ENCODE measurements around the gene LTA.

LTA gene

GRCh38 chr6:31534521-31535040 lies 37.5 kb upstream of the LTA start:
- DNase-seq (ENCODE audit: low read depth): no peak
- TF ChIP-seq CTCF (IDR thresholded peaks at IDR 0.05; ENCODE audit: low read length, missing control alignments): no peak
- no peak overlapping the region for H3K4me3 ChIP-seq (replicated peaks; ENCODE audit: low read depth, low read length)

GRCh38 chr6:31535538-31536324 lies 36.4 kb upstream of the LTA start:
- H3K4me3 ChIP-seq (replicated peaks; ENCODE audit: low read depth, low read length): no peak overlapping the region
- no peak for DNase-seq (ENCODE audit: low read depth)
- no peak for TF ChIP-seq CTCF (IDR thresholded peaks at IDR 0.05; ENCODE audit: low read length, missing control alignments)

DNA sequence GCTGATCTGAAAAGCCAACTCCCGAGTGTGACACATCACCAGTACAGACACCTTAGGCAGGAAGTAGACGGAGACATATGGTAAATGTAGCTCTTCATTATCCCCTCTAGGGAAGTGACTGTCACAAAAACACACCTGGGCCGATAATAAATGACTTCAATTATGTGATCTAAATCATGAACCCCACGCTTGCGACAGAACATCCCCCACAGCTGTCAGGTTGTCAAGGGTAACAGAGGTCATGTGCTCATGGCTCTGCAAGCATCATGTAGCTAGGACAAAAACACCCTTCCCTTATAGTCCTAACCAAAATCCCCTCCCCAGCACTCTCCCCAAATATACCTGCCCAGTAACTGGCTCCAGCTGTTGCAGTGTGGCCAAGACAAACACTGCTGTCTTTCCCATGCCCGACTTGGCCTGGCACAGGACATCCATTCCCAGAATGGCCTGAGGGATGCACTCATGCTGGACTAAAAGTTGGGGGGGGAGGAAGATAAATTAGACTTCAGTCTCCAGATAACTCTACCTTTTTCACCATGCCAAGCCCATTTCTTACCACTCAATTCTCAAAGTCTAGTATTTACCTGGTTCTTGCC lies 33.2 kb upstream of the LTA start:
- no peak for DNase-seq (ENCODE audit: low read depth)
- H3K4me3 ChIP-seq (replicated peaks; ENCODE audit: low read depth, low read length): peak overlapping the region; percentile 68
- TF ChIP-seq CTCF (IDR thresholded peaks at IDR 0.05; ENCODE audit: low read length, missing control alignments): no peak

DNA sequence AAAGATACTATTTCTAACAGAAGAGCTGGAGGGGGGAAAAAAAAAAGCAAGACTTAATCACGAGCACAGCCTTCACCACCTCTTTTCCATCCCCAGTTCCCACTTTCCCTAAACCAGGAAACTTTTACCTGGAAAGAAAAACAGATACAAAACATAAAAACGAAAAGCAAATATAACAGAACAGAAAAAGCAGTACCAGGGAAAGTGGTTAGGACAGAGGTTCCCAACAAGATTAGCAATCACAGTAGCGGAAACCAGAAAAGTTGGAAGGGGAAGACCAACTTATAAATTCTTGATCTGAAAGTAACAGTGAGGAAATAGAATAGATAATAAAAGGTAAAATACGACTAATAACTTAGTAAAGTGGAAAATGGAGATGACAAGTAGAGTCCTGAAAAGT lies 31.4 kb upstream of the LTA start:
- no peak for DNase-seq (ENCODE audit: low read depth)
- peak overlapping the region; percentile 68 for H3K4me3 ChIP-seq (replicated peaks; ENCODE audit: low read depth, low read length)
- no peak for TF ChIP-seq CTCF (IDR thresholded peaks at IDR 0.05; ENCODE audit: low read length, missing control alignments)

DNA sequence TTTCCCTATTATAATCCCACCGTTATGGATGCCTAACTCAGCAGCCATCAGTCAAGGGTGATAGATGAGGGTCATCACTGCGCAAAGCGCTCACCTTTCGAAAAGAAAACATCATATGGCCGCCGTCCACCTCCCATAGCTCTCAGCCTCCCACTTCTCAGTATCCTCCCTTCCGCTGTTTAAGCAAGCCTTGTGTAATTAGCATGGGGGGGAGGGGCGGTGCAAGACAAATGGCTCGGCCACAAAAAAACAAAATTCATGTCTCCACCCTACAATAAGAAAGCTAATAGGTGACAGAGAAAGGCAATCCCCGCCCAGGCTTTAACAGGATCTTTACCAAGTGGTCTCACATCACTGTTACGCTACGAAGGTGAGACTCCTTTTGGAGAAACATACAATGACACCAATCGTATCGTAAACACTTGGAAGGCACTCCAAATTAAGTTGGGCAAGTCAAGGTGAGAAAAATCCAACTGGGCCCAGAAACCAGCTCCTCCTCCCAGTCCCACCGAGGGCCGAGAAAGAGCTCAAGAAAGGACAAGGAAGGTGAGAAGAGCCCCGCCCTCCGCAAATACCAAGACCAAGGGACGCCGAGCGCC lies 30.9 kb upstream of the LTA start:
- H3K4me3 ChIP-seq (replicated peaks; ENCODE audit: low read depth, low read length): peak overlapping the region; percentile 68
- DNase-seq (ENCODE audit: low read depth): peak; percentile 71

More for the DNA sequence above, 30.9 kb upstream of the LTA start:
- TF ChIP-seq CTCF (IDR thresholded peaks at IDR 0.05; ENCODE audit: low read length, missing control alignments): no peak
